Stimulated activated naive CD4-positive, alpha-beta T cell (primary cell): ENCODE data around the gene ASTN2.

Source experiments
- DNase-seq, 6 experiments: peaks; one replicate each; lab custom pipeline; 2025; lab: John Stamatoyannopoulos, UW

The ASTN2 gene

GRCh38 chr9:117178596-117179375, 236.1 kb downstream of the ASTN2 start:
- no peak for DNase-seq

GRCh38 chr9:117170567-117170966, 244.3 kb downstream of the ASTN2 start:
- no peak for DNase-seq

GRCh38 chr9:117169089-117169621, 245.7 kb downstream of the ASTN2 start:
- DNase-seq, result no peak

- DNase-seq, result no peak
These were observed 250.3 kb downstream of the ASTN2 start for GRCh38 chr9:117164512-117164911.

- no peak for DNase-seq
These were observed 254.6 kb downstream of the ASTN2 start for GRCh38 chr9:117160254-117160653.

- DNase-seq, result no peak
These were observed 257.9 kb downstream of the ASTN2 start for GRCh38 chr9:117156771-117157535.

- no peak for DNase-seq
These were observed 258.6 kb downstream of the ASTN2 start for GRCh38 chr9:117156144-117156688.

- no peak for DNase-seq
These were observed 261.8 kb downstream of the ASTN2 start for GRCh38 chr9:117153021-117153420.

- no peak for DNase-seq
These were observed 263.1 kb downstream of the ASTN2 start for GRCh38 chr9:117151716-117152115.

GRCh38 chr9:117149996-117150395, 264.9 kb downstream of the ASTN2 start:
- DNase-seq, result no peak

GRCh38 chr9:117145811-117146490, 268.9 kb downstream of the ASTN2 start:
- DNase-seq, result no peak

- no peak for DNase-seq
These were observed 269.8 kb downstream of the ASTN2 start for GRCh38 chr9:117145081-117145480.

GRCh38 chr9:117138231-117138630, 276.6 kb downstream of the ASTN2 start:
- DNase-seq, result no peak

- DNase-seq, result no peak
These were observed 278.4 kb downstream of the ASTN2 start for GRCh38 chr9:117136461-117136860.

- no peak for DNase-seq
These were observed 279.3 kb downstream of the ASTN2 start for GRCh38 chr9:117135501-117136098.

- DNase-seq, result no peak
These were observed 279.9 kb downstream of the ASTN2 start for GRCh38 chr9:117134826-117135500.

GRCh38 chr9:117126871-117127270, 288.0 kb downstream of the ASTN2 start:
- DNase-seq, result no peak

- no peak for DNase-seq
These were observed 289.3 kb downstream of the ASTN2 start for GRCh38 chr9:117125531-117125930.

GRCh38 chr9:117123729-117124128, 291.1 kb downstream of the ASTN2 start:
- no peak for DNase-seq

- no peak for DNase-seq
These were observed 291.9 kb downstream of the ASTN2 start for GRCh38 chr9:117122953-117123352.

GRCh38 chr9:117122102-117122501, 292.8 kb downstream of the ASTN2 start:
- DNase-seq, result no peak
